PC-3 (cell line): ENCODE data around the gene CEP112. TPM values are rescaled to one million over a fixed set of nuclear protein-coding genes. Genes with fewer than 3 reads are reported as not detected.

ENCODE experiments used
- ATAC-seq: fragments of 200-7000 bp; cut with Tn5 transposase; 2 replicates; pipeline ENCODE4 v1.9.1; 2020; ENCODE audit warnings: mild to moderate bottlenecking, moderate library complexity
- BruUV-seq: library from RNA; stranded (reverse); fragments of 400-500 nt; replicated peaks from 2 replicates; lab custom pipeline; 2021; lab: Mats Ljungman, UMichigan
- CTCF ChIA-PET: fragments of 300-600 bp; sonication (Branson Sonifier 250); formaldehyde crosslinking; loops from one replicate; lab custom pipeline; 2022; ENCODE audit warnings: antibody characterized with exemption; lab: Charles Lee
- POLR2A ChIA-PET: fragments of 300-600 bp; sonication (Branson Sonifier 250); formaldehyde crosslinking; loops from one replicate; lab custom pipeline; 2022; ENCODE audit warnings: antibody characterized with exemption; ENCODE audit not compliant: unreplicated experiment; lab: Charles Lee
- DNase-seq: peaks from one replicate; pipeline ENCODE4 v3.0.0-alpha.2; 2015
- H2AFZ ChIP-seq: fragments of 300-600 bp; sonication (generic); 2 replicates; pipeline ENCODE4 v1.6.0; 2016; ENCODE audit warnings: antibody characterized with exemption, low read length
- H3F3A ChIP-seq: fragments of 300-600 bp; sonication (generic); one replicate; pipeline ENCODE4 v1.6.0; 2017; ENCODE audit warnings: antibody characterized with exemption, low read length, control low read depth, mild to moderate bottlenecking; ENCODE audit not compliant: unreplicated experiment
- H3K27ac ChIP-seq: fragments of 300-600 bp; sonication (generic); 2 replicates; pipeline ENCODE4 v1.5.1; 2016; ENCODE audit warnings: mild to moderate bottlenecking, low read length
- H3K27me3 ChIP-seq: fragments of 300-600 bp; sonication (generic); 2 replicates; pipeline ENCODE4 v1.6.1; 2016; ENCODE audit warnings: low read length, mixed read lengths
- H3K36me3 ChIP-seq: fragments of 300-600 bp; sonication (generic); 2 replicates; pipeline ENCODE4 v1.6.1; 2016; ENCODE audit warnings: low read depth, mixed run types, low read length, mixed read lengths
- H3K4me1 ChIP-seq: fragments of 300-600 bp; sonication (generic); 2 replicates; pipeline ENCODE4 v1.5.1; 2016; ENCODE audit warnings: low read length; ENCODE audit not compliant: insufficient read depth
- H3K4me2 ChIP-seq: fragments of 300-600 bp; sonication (generic); 2 replicates; pipeline ENCODE4 v1.6.0; 2016; ENCODE audit warnings: low read length
- H3K4me3 ChIP-seq: fragments of 300-600 bp; sonication (generic); 2 replicates; pipeline ENCODE4 v1.5.1; 2016; ENCODE audit warnings: mild to moderate bottlenecking, low read length, mixed read lengths
- H3K79me2 ChIP-seq: fragments of 300-600 bp; sonication (generic); 2 replicates; pipeline ENCODE4 v1.6.1; 2017; ENCODE audit warnings: low read length, mixed read lengths
- H3K9ac ChIP-seq: fragments of 300-600 bp; sonication (generic); 2 replicates; pipeline ENCODE4 v1.6.0; 2016; ENCODE audit warnings: mild to moderate bottlenecking, low read length
- H3K9me2 ChIP-seq: fragments of 300-600 bp; sonication (generic); replicated peaks from 2 replicates; pipeline ENCODE4 v1.6.1; 2016; ENCODE audit warnings: mixed run types, low read length, mixed read lengths
- H3K9me3 ChIP-seq: fragments of 300-600 bp; sonication (generic); 2 replicates; pipeline ENCODE4 v1.6.1; 2016; ENCODE audit warnings: low read length, mixed read lengths
- H4K20me1 ChIP-seq: fragments of 300-600 bp; sonication (generic); 2 replicates; pipeline ENCODE4 v1.6.1; 2016; ENCODE audit warnings: low read length, mixed read lengths
- CTCF ChIP-seq: fragments of 300-600 bp; sonication (generic); conservative IDR thresholded peaks from 2 replicates; pipeline ENCODE4 v1.5.1; 2017; ENCODE audit warnings: antibody characterized with exemption, low read depth, mild to moderate bottlenecking, low read length
- EZH2 ChIP-seq: fragments of 300-600 bp; sonication (generic); IDR thresholded peaks from one replicate; pipeline ENCODE4 v1.6.1; 2017; ENCODE audit warnings: antibody characterized with exemption, mild to moderate bottlenecking, low read length; ENCODE audit not compliant: unreplicated experiment
- intact Hi-C: fragments of 100-400 bp; cut with micrococcal nuclease; formaldehyde crosslinking; loops from 2 replicates; pipeline ENCODE4 v1.9.0; 2023
- total RNA-seq: library from RNA; depleted of rRNA; stranded (reverse); fragments of >200 nt; gene quantifications from 2 replicates; pipeline ENCODE4 v1.2.3, GENCODE V29; 2014

CEP112 gene
- total RNA-seq, 1 experiment from 2014 or later: 6.5 TPM

DNA sequence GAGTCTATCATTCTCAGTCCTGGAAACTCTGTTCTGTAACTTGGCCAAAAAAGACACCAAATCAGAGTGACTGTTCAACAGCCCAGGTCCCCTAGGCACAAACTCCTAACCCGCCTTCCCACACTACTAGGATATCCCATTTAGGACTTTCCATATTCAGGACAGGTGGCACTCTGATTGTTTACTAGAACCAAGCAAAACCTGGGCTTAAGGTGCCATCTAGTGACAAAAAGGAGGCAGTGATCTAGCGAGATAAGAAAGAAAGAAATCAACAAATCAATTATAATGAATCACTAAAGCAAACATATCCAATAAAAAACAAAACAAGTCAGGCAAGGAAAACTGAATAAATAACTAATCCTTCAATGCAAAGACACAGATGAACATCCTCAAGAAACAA, 203.9 kb downstream of the CEP112 start:
- intact Hi-C loops: loop anchor here (1.0 to 5.0 kb wide), 12 partner anchors 131 to 757 kb away; no protein-coding TSS in a partner anchor
- Histone ChIP-seq H3K4me3 (no peak overlapping the region), H3K4me2 (no peak overlapping the region), H3K79me2 (no peaks in the 10 kb centered on the region), H2AFZ (peak overlapping the region; percentile 33; the same call in 1 of the 2 replicates), H4K20me1 (no peaks in the 10 kb centered on the region), H3K9me3 (no peaks in the 10 kb centered on the region; the same call in 1 of the 2 replicates), H3F3A (no peaks in the 10 kb centered on the region), H3K9me2 (no peaks in the 10 kb centered on the region), H3K27ac (no peak overlapping the region), H3K9ac (no peak overlapping the region), H3K36me3 (no peaks in the 10 kb centered on the region), H3K4me1 (0 out of 2 replicates have a peak, but pooled peaks cover 4% of the 10 kb centered on the region), H3K27me3 (no peaks in the 10 kb centered on the region)
- DNase-seq (peak; percentile 90), ATAC-seq (peak; percentile 94)
- POLR2A ChIA-PET: no interaction called here
- peak; percentile 98 for TF ChIP-seq CTCF
- no peak for TF ChIP-seq EZH2
- no TSS peak for BruUV-seq
- CTCF ChIA-PET: no interaction called here

- no peaks in the 10 kb centered on the region for H3K9me2 ChIP-seq
- intact Hi-C loops: loop anchor here (5.0 kb wide), 4 partner anchors 128 to 528 kb away; no protein-coding TSS in a partner anchor
Measured at GRCh38 chr17:65985571-65985970, 206.4 kb downstream of the CEP112 start.

More at GRCh38 chr17:65985571-65985970, 206.4 kb downstream of the CEP112 start:
- no peak overlapping the region for H3K4me2 ChIP-seq
- H3K27ac ChIP-seq: no peak overlapping the region
- TF ChIP-seq CTCF (no peak), EZH2 (no peak)
- no peak overlapping the region for H2AFZ ChIP-seq
- ATAC-seq (no peak), DNase-seq (no peak)
- no peaks in the 10 kb centered on the region for H3F3A ChIP-seq
- no peaks in the 10 kb centered on the region for H3K79me2 ChIP-seq
- ChIA-PET CTCF (no interaction called here), POLR2A (no interaction called here)
- H3K36me3 ChIP-seq: no peaks in the 10 kb centered on the region
- 0 out of 2 replicates have a peak, but pooled peaks cover 4% of the 10 kb centered on the region for H3K4me1 ChIP-seq
- BruUV-seq: no TSS peak
- H3K27me3 ChIP-seq: no peaks in the 10 kb centered on the region
- H3K4me3 ChIP-seq: no peak overlapping the region
- no peaks in the 10 kb centered on the region for H4K20me1 ChIP-seq
- no peak overlapping the region for H3K9ac ChIP-seq
- no peaks in the 10 kb centered on the region; the same call in 1 of the 2 replicates for H3K9me3 ChIP-seq
